Suprapubic skin (tissue), 3 donors: ENCODE measurements around the gene UGT1A4.

Experiments
- EP300 ChIP-seq: sonication (generic); formaldehyde crosslinking; IDR thresholded peaks from one replicate; pipeline ENCODE4 v1.6.1; 2017; ENCODE audit warnings: antibody characterized with exemption
- TF ChIP-seq, protein P1 (sequence below), 2 donors: fragments of 200-600 bp in 1 of 2; fragments of 450-650 bp in 1 of 2; sonication (generic) in 1 of 2; IDR thresholded peaks; one replicate each; pipeline ENCODE4 v1.5.1; 2016 to 2019; ENCODE audit warnings: antibody characterized with exemption in 2 of 2, mild to moderate bottlenecking in 1 of 2, moderate library complexity in 1 of 2

DNA sequence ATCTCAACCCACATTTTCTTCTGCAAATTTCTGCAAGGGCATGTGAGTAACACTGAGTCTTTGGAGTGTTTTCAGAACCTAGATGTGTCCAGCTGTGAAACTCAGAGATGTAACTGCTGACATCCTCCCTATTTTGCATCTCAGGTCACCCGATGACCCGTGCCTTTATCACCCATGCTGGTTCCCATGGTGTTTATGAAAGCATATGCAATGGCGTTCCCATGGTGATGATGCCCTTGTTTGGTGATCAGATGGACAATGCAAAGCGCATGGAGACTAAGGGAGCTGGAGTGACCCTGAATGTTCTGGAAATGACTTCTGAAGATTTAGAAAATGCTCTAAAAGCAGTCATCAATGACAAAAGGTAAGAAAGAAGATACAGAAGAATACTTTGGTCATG lies 49.5 kb downstream of the UGT1A4 start:
- TF ChIP-seq EP300: no peak
- TF ChIP-seq, protein P1, sequence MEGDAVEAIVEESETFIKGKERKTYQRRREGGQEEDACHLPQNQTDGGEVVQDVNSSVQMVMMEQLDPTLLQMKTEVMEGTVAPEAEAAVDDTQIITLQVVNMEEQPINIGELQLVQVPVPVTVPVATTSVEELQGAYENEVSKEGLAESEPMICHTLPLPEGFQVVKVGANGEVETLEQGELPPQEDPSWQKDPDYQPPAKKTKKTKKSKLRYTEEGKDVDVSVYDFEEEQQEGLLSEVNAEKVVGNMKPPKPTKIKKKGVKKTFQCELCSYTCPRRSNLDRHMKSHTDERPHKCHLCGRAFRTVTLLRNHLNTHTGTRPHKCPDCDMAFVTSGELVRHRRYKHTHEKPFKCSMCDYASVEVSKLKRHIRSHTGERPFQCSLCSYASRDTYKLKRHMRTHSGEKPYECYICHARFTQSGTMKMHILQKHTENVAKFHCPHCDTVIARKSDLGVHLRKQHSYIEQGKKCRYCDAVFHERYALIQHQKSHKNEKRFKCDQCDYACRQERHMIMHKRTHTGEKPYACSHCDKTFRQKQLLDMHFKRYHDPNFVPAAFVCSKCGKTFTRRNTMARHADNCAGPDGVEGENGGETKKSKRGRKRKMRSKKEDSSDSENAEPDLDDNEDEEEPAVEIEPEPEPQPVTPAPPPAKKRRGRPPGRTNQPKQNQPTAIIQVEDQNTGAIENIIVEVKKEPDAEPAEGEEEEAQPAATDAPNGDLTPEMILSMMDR (IDR thresholded peaks at IDR 0.05): no peak
